Large intestine (tissue), 3 donors: ENCODE data around the gene GSN. TPM values are rescaled to one million over a fixed set of nuclear protein-coding genes. Genes with fewer than 3 reads are reported as not detected.

Source experiments
- DNase-seq, 2 donors: peaks; one replicate each; pipeline versions ENCODE4 v3.0.0 to v3.0.0-alpha.2; 2013
- H3K27ac ChIP-seq: one replicate; pipeline ENCODE4 v1.5.1; 2013; ENCODE audit warnings: low read length
- H3K27me3 ChIP-seq: 2 replicates; pipeline ENCODE4 v1.6.1; 2013; ENCODE audit warnings: low read length; ENCODE audit not compliant: control insufficient read depth, insufficient read depth
- H3K36me3 ChIP-seq: 2 replicates; pipeline ENCODE4 v1.6.1; 2013; ENCODE audit warnings: low read length; ENCODE audit not compliant: control insufficient read depth, insufficient read depth
- H3K4me1 ChIP-seq: one replicate; pipeline ENCODE4 v1.6.1; 2013; ENCODE audit warnings: low read length; ENCODE audit not compliant: control insufficient read depth, insufficient read depth
- H3K4me3 ChIP-seq: one replicate; pipeline ENCODE4 v1.5.1; 2013; ENCODE audit warnings: low read length
- H3K9me3 ChIP-seq: one replicate; pipeline ENCODE4 v1.6.1; 2013; ENCODE audit warnings: mild to moderate bottlenecking, low read depth, low read length, moderate library complexity; ENCODE audit not compliant: control insufficient read depth
- WGBS: methylation state at CpG from one replicate; pipeline ENCODE4 v1.1.5; 2013; ENCODE audit warnings: low lambda C conversion rate; ENCODE audit not compliant: insufficient coverage; 5-methylcytosine and 5-hydroxymethylcytosine counted together
- polyA plus RNA-seq: library from polyadenylated mRNA; unstranded; fragments of 120-200 nt; gene quantifications from one replicate; pipeline ENCODE4 v1.2.1, GENCODE V29; 2013

Gene GSN
- polyA plus RNA-seq, 1 donor, result 195 TPM

- DNase-seq, result peak; percentile 97 to 98
- WGBS, result no CpG with 5 or more reads among the region's 10 CpGs
- H3K4me1 ChIP-seq, result peaks cover 44% of the 10 kb centered on the region
These were observed 13.8 kb downstream of the GSN start for GRCh38 chr9:121281614-121282276.

GRCh38 chr9:121282277-121283079 is 14.5 kb downstream of the GSN start:
- Histone ChIP-seq H3K4me3 (no peak overlapping the region), H3K36me3 (peaks cover 2% of the 10 kb centered on the region), H3K4me1 (peaks cover 51% of the 10 kb centered on the region), H3K27me3 (no peaks in the 10 kb centered on the region), H3K27ac (peak overlapping the region; percentile 81), H3K9me3 (no peaks in the 10 kb centered on the region)
- WGBS, result no CpG with 5 or more reads among the region's 13 CpGs
- no peak for DNase-seq

More at GRCh38 chr9:121281614-121282276, 13.8 kb downstream of the GSN start:
- H3K9me3 ChIP-seq, result no peaks in the 10 kb centered on the region
- no peaks in the 10 kb centered on the region for H3K27me3 ChIP-seq
- no peak overlapping the region for H3K4me3 ChIP-seq
- H3K27ac ChIP-seq, result peak overlapping the region; percentile 81
- H3K36me3 ChIP-seq, result peaks cover 2% of the 10 kb centered on the region

- no peak overlapping the region for H3K4me3 ChIP-seq
- no peaks in the 10 kb centered on the region for H3K9me3 ChIP-seq
- no peak overlapping the region for H3K27ac ChIP-seq
- peaks cover 2% of the 10 kb centered on the region for H3K36me3 ChIP-seq
- WGBS, result no CpG with 5 or more reads among the region's 2 CpGs
- no peak for DNase-seq
- H3K27me3 ChIP-seq, result no peaks in the 10 kb centered on the region
- peaks cover 55% of the 10 kb centered on the region for H3K4me1 ChIP-seq
These were observed 15.1 kb downstream of the GSN start for GRCh38 chr9:121283080-121283398.

DNA sequence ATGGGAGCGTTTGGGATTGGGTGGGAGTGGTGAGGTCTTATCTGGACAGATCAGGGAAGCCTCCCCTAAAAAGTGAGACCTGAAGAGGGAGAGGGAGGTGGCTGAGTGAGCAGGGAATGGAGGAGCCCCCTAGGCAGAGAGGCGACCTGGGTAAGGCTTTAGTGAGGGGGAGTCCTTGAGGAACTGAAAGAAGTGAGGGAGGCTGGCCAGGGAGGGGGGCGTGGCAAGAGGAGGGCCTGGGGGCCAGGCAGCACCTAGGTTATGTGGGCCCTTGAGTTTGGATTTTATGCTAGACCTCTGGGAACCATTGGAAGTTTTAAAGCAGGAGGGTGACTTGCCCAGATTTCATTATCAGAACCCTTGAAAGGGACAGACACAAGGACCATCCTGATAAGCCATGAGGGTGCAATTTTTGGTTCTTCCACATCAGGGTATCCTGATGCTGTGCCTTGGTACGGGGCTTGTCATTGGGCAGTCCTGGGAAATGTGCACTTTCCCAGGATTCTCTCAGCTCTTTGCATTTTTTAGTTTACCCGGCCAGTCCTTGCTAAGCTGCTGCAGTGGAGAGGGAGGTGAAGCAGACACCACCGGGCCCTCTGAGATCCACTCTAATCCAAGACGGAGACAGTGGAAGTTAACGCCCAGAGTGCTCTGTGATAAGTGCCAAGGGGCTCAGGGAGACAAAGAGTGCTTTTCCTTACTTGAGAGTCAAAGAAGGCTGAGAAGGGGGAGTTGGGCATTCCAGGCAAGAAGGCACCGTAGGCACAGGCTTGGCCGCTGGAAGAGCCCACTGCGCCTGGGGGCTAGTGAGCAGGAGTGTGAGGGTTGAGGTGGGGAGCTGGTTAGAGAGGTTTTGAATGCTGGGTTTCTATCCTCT is 16.1 kb downstream of the GSN start:
- Histone ChIP-seq H3K27ac (no peak overlapping the region), H3K36me3 (peaks cover 2% of the 10 kb centered on the region), H3K9me3 (no peaks in the 10 kb centered on the region), H3K27me3 (no peaks in the 10 kb centered on the region), H3K4me1 (peaks cover 58% of the 10 kb centered on the region), H3K4me3 (no peak overlapping the region)
- DNase-seq, result no peak
- no CpG with 5 or more reads among the region's 11 CpGs for WGBS

DNA sequence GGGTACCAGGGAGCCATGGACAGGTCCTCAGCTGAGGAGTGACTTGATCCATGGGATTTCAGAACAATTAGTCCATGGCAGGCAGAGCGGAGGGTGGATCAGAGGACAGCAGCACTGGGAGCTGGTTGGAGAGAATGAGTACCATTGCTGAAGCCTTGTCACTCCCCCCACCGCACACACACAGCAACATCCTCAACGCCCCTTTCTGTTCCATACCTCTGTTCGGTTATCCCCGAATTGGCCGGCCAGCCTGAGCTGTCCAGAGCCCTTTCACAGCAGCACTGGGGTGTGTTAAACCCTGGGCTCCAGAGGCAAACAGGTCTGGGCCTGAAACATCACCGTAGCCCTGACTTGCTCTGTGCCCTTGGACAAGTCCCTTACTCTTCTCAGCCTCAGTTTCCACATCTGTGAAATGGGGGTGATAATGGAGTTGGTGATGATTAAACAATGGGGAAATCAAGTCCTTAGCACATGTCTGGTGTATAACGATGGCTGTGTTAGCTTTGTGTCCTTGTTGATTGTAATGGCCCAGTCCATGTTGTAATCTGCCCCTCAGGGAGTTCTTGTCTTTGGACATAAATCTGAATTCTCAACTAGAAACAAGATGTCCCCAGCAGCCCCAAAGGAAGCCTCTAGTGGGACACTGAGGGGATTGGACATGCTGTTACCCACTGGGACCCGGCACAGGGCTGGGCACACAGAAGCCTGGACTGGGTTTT is 16.9 kb downstream of the GSN start:
- peaks cover 64% of the 10 kb centered on the region for H3K4me1 ChIP-seq
- no peaks in the 10 kb centered on the region for H3K27me3 ChIP-seq
- H3K9me3 ChIP-seq, result no peaks in the 10 kb centered on the region
- no peak for DNase-seq
- WGBS, result 100% methylated on average over 1 of the region's 9 CpGs
- H3K36me3 ChIP-seq, result peaks cover 2% of the 10 kb centered on the region
- H3K27ac ChIP-seq, result no peak overlapping the region
- no peak overlapping the region for H3K4me3 ChIP-seq

- Histone ChIP-seq H3K4me3 (no peak overlapping the region), H3K27me3 (no peaks in the 10 kb centered on the region), H3K27ac (peak overlapping the region; percentile 84), H3K36me3 (peaks cover 2% of the 10 kb centered on the region), H3K9me3 (no peaks in the 10 kb centered on the region), H3K4me1 (peaks cover 63% of the 10 kb centered on the region)
- WGBS, result no CpG with 5 or more reads among the region's 18 CpGs
- no peak for DNase-seq
These were observed 18.1 kb downstream of the GSN start for GRCh38 chr9:121285835-121286687.

GRCh38 chr9:121286688-121286972 is 18.7 kb downstream of the GSN start:
- no peak for DNase-seq
- Histone ChIP-seq H3K27me3 (no peaks in the 10 kb centered on the region), H3K27ac (peak overlapping the region; percentile 84), H3K9me3 (no peaks in the 10 kb centered on the region), H3K4me3 (no peak overlapping the region), H3K36me3 (peaks cover 2% of the 10 kb centered on the region), H3K4me1 (peaks cover 58% of the 10 kb centered on the region)
- WGBS, result no CpG with 5 or more reads among the region's 2 CpGs

DNA sequence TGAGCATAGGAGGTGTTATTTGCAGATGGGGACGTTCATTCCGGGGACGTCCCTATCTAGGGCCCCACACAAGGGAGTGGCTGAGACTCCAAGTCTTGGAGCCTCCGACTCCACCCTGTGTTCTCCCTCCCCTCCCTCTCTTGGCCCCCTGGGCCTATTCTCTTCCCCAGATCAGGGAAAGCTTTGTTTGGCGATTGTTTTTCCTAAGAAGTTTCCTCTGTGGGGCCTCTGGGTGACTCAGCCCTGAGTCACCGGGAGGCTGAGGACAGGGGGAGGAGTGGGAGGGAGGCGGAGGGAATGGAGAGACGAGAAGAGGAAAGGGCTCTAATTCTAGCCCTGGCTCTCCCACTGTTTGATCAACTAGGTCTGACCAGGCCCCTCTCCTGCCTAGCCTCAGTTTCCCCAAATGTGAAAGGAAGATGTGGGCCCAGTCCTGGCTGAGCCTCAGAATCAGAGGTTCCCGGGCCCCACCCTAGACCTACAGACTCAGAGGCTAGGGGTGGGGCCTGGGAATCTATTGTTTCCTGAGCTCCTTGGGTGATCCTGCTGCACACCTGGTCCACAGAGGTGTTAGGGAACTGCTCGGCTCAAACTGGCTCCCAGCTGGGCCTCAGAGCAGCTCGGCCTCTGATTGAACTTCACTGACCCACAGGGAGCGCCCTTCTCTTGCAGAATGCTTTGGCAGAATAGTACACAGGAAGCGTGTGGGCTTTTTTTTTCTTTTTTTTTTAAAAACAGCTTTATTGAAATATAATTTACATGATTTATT is 19.2 kb downstream of the GSN start:
- Histone ChIP-seq H3K4me1 (peaks cover 52% of the 10 kb centered on the region), H3K27ac (peak overlapping the region; percentile 84), H3K4me3 (no peak overlapping the region), H3K9me3 (no peaks in the 10 kb centered on the region), H3K36me3 (peaks cover 2% of the 10 kb centered on the region), H3K27me3 (no peaks in the 10 kb centered on the region)
- WGBS, result no CpG with 5 or more reads among the region's 13 CpGs
- peak; percentile 89 to 97 for DNase-seq

DNA sequence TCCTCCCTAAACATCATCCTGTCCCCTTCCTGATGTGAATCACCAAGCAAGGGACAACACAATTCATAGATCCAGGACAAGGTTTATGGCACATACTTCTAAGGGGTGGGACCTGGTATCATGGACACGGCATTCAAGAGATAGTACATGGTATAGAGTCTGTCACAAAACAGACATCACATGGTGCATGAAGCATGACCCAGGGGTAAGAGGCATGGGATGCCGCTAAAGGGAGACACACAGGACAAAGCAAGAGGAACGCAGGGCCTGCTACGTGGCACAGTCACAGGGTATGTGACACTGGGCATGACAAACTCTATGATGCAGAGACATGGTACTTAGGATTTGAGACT is 20.7 kb downstream of the GSN start:
- Histone ChIP-seq H3K4me3 (no peak overlapping the region), H3K36me3 (no peaks in the 10 kb centered on the region), H3K4me1 (peaks cover 46% of the 10 kb centered on the region), H3K27me3 (no peaks in the 10 kb centered on the region), H3K9me3 (no peaks in the 10 kb centered on the region), H3K27ac (peak overlapping the region; percentile 84)
- peak; percentile 87 to 94 for DNase-seq
- no CpG with 5 or more reads among the region's 4 CpGs for WGBS
